Measurements from ENCODE around the gene YPEL2.

Gene YPEL2

DNA sequence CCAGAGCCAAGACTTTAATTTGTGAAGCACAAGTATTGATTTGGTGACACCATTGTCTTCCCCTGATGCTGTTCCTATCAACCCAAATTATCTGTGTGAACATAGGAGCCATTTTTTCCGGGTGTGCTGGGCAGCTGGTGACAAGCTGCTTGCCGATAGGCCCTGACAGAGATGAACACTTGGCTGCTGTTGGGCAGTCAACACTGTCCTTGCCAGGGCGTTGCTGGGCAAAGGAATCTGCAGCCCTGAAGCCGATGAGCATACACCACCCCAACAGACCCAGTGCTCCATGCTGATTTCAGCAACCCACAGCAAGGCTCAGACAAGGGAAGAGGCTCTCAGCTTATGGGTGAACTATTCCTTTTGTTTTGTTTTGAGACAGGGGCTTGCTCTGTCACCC is 105.4 kb downstream of the YPEL2 start:
- DNase-seq, result no peak

DNA sequence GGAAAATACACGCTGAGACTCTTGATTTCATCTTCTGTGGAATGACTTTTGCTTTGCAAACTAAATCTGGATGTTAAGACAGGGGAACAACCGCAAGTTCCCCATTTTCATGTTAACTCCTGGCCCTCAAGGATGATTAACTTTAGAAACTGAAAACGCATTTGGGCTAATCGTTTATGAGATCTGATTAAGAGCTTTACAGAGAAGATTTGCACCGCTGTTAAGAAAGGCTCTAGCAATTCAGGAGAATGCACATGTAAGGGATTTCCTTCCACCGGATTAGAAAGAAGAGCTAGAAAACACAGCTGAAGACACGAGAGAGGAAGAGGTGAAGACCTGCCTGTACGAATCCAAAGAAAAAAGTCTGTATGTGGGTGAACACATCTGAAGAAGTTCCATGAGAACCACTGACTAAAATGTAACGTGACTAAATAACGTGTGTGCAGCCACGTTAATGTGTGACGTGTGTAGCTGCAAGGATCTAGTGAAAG is 106.4 kb downstream of the YPEL2 start:
- no peak for DNase-seq

DNA sequence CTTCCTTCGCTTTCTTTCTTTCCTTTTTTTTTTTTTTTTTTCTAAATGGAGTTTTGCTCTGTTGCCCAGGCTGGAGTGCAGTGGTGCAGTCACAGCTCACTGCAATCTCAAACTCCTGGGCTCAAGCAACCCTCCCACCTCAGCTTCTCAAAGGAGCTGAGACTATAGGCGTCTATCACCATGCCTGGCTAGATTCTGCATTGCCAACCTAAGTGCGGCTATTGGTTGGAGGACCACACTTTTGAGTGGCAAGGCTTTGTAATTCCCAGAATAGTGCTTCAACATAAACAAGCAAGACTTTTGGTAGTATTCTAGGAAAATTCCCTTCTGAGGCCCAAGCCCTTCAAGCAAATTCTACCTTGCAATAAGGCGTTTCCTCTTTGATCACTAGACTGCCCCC is 107.8 kb downstream of the YPEL2 start:
- DNase-seq, result peak; percentile 30

DNA sequence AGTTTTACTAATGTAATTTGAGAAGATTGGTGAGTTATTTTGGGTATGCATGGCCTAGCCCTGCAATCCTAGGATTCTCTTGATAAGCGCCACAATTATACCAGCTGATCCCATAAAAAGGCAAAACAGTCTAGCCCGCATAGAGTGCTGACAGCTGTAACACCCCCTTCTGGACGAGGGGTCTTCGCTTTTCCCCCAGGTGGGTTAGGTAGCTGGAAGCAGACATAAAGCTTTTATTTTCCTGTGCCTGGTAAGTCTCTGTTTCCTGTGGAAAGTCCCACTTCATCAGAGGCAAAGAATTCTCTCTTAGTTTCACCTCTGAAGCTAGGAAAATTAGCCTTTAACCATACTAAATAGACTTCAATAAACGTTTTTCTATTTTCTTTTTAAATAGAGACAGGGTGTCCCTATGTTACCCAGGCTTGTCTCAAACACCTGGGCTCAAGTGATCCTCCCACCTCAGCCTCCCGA is 108.3 kb downstream of the YPEL2 start:
- no peak for DNase-seq

DNA sequence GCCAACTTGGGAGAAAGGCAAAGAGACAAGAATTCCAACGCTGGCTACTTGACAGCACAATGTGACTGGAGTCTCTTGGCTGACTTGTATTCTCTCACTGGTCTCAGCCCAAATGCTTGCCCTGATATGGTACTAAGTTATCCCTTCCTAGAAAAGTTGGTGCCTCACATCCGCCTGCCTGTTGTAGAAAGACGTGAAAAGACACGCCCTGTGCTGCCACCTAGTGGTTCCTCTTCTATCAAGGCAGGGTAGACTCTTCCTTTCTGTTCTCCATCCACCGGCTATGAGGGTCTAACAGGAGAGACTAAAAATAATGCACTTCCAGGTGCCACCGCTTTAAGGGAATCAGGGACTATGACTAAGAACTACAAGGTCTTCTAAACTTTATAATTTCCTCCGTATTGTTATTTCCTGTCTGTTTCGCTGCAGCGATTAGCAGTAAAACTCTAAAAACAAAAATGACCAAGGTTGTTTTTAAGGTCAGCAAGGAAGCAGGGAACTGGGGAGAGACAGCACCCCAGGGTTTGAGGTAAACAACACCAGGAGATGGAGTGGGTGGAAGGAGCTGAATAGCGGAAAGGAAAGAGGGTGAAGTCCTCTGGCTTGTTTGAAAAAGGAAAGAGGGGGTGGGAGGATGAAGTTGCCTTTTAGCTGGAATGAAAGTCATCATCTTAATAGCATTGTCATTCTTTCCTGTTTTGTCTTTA is 109.5 kb downstream of the YPEL2 start:
- peak; percentile 64 for DNase-seq

DNA sequence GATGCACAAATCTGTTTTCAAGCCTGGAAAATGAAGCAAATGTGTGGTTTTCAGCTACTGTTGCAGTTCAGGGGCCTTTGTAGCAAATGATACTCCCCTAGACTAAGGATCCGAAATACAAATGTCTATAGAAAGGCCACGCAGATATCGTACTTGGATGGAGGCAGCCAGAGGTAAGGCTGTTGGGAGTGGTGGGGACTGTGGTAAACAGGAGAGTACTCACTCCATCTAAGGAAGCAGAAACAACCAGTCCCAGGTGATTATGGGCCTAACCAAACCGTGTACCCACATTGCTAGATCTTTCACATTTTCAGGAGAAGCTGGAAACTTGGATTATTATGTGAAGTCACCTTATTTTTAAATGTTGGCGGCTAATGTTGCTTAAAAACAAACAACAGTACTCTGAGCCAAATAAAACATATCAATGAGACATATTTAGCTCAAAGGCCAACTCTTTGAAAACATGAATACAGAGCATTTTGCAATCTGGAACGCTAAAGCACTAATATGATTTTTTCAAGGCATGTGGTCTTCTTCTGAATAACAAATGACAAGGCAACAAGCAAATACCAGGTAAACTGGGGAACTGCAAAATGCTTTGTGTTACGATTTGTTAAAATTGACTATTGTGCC is 110.1 kb downstream of the YPEL2 start:
- no peak for DNase-seq

DNA sequence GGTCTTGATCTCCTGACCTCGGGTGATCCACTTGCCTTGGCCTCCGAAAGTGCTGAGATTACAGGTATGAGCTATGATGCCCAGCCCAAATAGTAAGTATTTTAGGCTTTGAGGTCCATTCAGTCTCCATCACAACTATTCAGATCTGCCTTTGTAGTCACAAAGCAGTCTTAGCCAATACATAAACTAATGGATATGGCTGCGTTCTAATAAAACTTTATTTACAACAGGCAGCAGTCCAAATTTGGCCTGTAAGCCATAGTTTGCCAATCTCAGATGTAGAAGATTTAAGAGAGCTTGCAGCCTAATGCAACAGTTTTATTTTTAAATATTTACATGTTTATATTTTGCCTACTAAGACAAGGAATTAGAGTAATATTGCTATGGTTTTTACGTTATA is 111.7 kb downstream of the YPEL2 start:
- DNase-seq, result no peak
